BE2C (cell line): Measurements from ENCODE around the gene EBF3.

Source experiments
- DNase-seq: peaks from one replicate; pipeline ENCODE4 v3.0.0-alpha.2; 2020
- H3K27me3 ChIP-seq: fragments of 250-450 bp; sonication (Bioruptor Pico); 2 replicates; pipeline ENCODE4 v1.5.1; 2020; ENCODE audit warnings: mild to moderate bottlenecking
- H3K36me3 ChIP-seq: fragments of 250-450 bp; sonication (Bioruptor Pico); 2 replicates; pipeline ENCODE4 v1.5.1; 2020; ENCODE audit warnings: mild to moderate bottlenecking
- H3K4me1 ChIP-seq: fragments of 250-450 bp; sonication (Bioruptor Pico); 2 replicates; pipeline ENCODE4 v1.5.1; 2020
- H3K4me3 ChIP-seq: 2 replicates; pipeline ENCODE4 v1.5.1; 2011; ENCODE audit warnings: low read depth, low read length
- H3K9me3 ChIP-seq: fragments of 250-450 bp; sonication (Bioruptor Pico); 2 replicates; pipeline ENCODE4 v1.5.1; 2020
- CTCF ChIP-seq: IDR thresholded peaks from 2 replicates; pipeline ENCODE4 v1.5.1; 2012; ENCODE audit warnings: mild to moderate bottlenecking, low read depth, low read length

EBF3 gene

GRCh38 chr10:129949891-129950291, 14.2 kb downstream of the EBF3 start:
- Histone ChIP-seq H3K9me3 (no peaks in the 10 kb centered on the region), H3K36me3 (peaks cover 9% of the 10 kb centered on the region; the same call in 1 of the 2 replicates), H3K27me3 (no peaks in the 10 kb centered on the region), H3K4me1 (peaks cover 49% of the 10 kb centered on the region), H3K4me3 (peak overlapping the region; percentile 23)
- peak; percentile 82 for DNase-seq
- no peak for TF ChIP-seq CTCF

DNA sequence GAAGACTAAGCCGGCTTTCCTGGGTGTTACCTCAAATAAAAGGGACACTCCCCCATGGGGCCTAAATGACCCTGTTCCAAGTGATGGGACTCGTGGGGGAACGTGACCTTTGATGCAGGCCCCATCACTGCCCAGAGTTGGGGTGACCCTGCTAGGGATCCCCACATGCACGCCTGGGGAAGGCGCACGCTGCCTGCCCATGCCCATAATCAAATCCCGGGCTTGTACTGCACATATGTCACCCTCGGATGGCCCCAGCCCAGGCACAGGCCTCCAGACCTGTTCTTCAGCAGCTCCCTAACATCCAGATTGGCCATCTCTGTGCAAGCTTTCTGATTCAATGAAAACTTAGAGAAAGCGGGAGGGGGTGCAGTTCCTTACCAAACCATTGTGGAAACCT, 14.7 kb downstream of the EBF3 start:
- Histone ChIP-seq H3K4me1 (peaks cover 45% of the 10 kb centered on the region), H3K27me3 (no peaks in the 10 kb centered on the region), H3K36me3 (peaks cover 9% of the 10 kb centered on the region; the same call in 1 of the 2 replicates), H3K9me3 (no peaks in the 10 kb centered on the region), H3K4me3 (no peak overlapping the region)
- DNase-seq = no peak
- no peak for TF ChIP-seq CTCF

DNA sequence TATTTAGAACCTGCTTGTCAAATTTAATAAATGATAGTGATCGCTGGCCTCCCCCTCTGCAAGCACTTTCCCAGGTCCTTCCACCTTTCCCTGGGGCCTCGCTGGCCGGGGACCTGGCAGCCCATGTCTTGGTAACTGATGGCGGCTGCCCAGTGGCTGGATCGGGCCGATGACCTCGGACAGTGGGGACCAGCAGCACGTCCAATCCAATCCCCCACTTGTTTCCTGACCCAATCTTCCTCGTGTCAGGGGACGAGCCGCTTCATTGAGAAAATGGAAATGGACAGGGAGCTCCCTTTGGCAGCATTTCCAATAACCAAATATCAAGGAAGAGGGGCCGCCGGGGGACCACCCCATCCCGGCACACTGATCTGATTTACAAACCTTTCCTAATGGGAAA, 17.2 kb downstream of the EBF3 start:
- no peak for DNase-seq
- Histone ChIP-seq H3K4me3 (no peak overlapping the region), H3K9me3 (no peaks in the 10 kb centered on the region), H3K27me3 (no peaks in the 10 kb centered on the region), H3K4me1 (peaks cover 39% of the 10 kb centered on the region), H3K36me3 (peaks cover 9% of the 10 kb centered on the region)
- no peak for TF ChIP-seq CTCF

GRCh38 chr10:129945941-129946760, 17.9 kb downstream of the EBF3 start:
- TF ChIP-seq CTCF = no peak

DNA sequence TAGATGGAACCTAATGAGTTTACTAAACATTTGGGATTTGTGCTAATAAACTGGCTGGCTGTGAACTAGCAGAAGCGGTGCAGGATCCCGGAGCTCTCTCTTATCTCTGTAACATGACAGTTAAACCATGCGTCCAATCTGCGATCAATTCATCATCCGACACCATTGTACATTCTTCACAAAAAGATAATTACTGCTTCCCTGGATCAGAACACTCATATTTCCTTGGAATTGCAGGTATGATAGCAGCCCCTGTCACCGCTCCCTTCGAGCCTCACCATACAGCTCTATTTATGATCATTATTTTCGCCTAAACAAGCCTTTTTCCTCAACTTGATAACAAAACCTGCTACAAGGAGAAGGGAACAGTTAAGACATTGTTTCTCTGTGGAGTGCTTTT, 18.5 kb downstream of the EBF3 start:
- Histone ChIP-seq H3K4me1 (peaks cover 39% of the 10 kb centered on the region), H3K36me3 (peaks cover 9% of the 10 kb centered on the region), H3K9me3 (no peaks in the 10 kb centered on the region), H3K27me3 (no peaks in the 10 kb centered on the region), H3K4me3 (no peak overlapping the region)
- TF ChIP-seq CTCF = no peak
- DNase-seq = no peak

More at GRCh38 chr10:129945941-129946760, 17.9 kb downstream of the EBF3 start:
- no peak for DNase-seq
- Histone ChIP-seq H3K4me3 (no peak overlapping the region), H3K36me3 (peaks cover 9% of the 10 kb centered on the region), H3K4me1 (peaks cover 41% of the 10 kb centered on the region), H3K9me3 (no peaks in the 10 kb centered on the region), H3K27me3 (no peaks in the 10 kb centered on the region)

DNA sequence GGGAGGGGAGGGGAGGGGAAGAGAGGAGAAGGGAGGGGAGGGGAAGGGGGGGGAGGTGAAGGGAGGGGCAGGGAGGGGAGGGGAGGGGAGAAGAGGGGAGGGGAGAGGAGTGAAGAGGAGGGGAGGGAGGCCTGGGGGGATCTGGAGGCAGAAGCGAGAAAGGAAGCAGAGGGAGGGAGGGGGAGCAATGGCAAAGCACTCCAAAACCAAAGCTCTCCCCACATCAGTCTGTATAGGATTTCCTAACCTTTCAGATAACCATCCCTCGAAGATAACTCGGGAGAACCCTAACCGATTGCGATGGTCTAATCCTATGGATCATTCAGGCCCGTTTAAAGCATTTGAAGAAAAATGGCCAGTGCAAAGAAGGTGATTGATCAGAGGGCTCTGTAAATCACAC, 19.0 kb downstream of the EBF3 start:
- peaks cover 9% of the 10 kb centered on the region for H3K36me3 ChIP-seq
- no peaks in the 10 kb centered on the region for H3K9me3 ChIP-seq
- H3K27me3 ChIP-seq = no peaks in the 10 kb centered on the region
- peaks cover 39% of the 10 kb centered on the region for H3K4me1 ChIP-seq
- no peak for TF ChIP-seq CTCF
- no peak overlapping the region for H3K4me3 ChIP-seq
- DNase-seq = no peak
